GM21786 (cell line): ENCODE data around the gene ZNF440.
"Not testable (repeated sequence)": the region's sequence is repeated elsewhere in the genome, so short reads cannot be mapped to it uniquely, and the experiment has no call there.

Source experiments
- ATAC-seq: cut with Tn5 transposase; IDR thresholded peaks from one replicate; pipeline ENCODE4 v1.9.1; 2021; ENCODE audit not compliant: unreplicated experiment

ZNF440 gene

DNA sequence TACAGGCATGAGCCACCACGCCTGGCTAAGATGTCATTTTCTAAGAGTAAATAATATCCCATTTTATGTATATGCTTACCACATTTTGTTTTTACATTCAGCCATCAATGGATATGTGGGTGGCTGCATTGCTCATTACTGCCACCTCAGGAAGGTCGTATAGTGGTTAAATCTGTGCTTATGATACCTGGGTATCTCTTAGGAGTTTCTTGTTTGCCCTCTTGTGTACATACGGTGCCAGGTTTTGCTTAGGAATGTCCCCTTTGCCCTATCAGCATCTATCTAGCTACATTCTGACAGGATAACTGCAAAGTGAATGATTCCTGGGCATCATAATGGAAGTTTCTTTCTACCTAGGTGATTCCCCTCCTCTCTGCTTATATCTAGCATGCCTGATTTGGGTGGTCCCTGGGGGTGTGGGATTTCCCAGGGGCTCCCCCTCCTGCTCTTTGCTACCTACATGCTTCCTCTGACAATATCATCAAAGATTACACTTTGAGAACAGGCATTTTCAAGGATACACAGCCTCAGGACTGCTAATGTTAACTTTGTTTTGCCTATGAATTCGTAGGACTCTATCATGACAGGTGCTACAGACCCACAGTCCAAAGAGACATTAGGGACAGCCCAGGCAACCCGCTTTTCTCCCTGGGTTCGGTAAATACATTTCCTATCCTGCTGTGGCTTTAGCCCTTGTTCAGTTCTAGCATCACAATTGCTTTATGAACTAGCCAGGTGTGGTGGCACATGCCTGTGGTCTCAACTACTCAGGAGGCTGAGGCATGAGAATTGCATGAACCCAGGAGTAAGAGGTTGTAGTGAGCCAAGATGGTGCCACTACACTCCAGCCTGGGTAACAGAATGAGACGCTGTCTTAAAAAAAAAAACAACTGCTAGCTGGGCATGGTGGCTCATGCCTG lies 15.1 kb downstream of the ZNF440 start:
- ATAC-seq: not testable (repeated sequence)

- no peak for ATAC-seq
Measured at GRCh38 chr19:11832253-11832912, 18.3 kb downstream of the ZNF440 start.

DNA sequence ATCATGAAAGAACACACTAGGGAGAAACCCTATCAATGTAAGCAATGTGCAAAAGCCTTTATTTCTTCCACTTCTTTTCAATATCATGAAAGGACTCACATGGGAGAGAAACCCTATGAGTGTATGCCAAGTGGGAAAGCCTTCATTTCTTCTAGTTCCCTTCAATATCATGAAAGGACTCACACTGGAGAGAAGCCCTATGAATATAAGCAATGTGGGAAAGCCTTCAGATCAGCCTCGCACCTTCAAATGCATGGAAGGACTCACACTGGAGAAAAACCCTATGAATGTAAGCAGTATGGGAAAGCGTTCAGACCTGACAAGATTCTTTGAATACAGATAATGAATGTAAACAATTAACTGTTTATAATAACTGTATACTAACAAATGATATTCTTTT lies 19.5 kb downstream of the ZNF440 start:
- no peak for ATAC-seq

DNA sequence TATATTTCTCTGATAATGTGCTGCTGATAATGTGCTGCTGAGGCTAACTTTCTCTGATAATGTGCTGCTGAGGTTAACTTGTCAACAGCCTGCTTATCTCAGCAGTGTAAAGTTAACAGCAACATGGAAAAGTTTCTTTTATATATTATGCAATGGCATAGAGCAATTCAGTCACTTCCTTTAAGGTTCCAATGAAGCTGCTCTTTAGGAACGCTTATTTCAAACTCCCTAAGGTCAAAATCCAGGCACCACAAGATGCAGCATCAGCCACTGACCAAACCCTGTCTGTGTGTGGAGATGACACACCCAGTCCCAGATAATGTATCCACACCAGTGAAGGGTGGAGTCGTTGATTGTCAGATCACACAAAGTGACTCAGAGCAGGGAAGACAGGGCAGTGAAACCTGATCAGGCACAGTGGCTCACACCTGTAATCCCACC lies 21.6 kb downstream of the ZNF440 start:
- ATAC-seq: not testable (repeated sequence)

- ATAC-seq: no peak
Measured at GRCh38 chr19:11843722-11844121, 29.6 kb downstream of the ZNF440 start.

DNA sequence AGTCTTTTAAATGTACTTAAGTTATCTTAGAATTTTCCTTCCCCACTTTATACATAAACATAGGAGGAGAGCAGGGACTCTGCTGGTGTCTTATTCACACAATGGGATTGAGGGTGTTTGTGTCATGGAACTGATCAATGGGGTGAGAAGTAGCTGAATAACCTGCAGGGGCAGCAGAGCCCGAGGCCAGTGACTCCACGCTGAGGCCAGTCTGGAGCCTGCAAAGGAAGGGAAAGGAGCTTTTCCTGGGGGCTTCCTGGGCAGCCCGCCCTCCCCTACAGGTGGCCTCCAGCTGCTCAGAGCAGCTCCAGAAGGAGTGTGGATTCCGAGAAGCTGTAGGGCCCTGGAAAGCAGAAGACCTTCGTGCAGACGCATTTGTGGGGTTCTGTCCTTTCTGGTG lies 33.5 kb downstream of the ZNF440 start:
- not testable (repeated sequence) for ATAC-seq

DNA sequence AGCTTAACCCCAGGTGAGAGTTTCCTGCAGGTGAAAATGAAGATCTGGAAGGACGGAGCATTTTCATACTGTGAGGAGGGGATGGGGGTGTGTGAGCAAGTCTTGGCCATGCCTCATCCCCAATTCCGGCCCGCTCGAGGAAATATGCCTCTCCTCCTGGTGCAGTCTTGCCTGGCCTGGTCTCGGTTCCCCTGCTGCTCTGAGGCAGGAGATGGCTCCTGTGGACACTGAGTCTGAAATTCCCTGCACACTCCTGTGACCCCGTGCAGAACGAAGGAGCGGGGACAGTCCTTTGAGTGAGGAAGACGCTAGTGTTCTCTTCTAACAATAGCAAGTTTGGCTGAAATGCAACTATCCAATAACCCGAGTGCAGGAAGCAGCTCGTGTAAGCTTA lies 34.1 kb downstream of the ZNF440 start:
- ATAC-seq: no peak

DNA sequence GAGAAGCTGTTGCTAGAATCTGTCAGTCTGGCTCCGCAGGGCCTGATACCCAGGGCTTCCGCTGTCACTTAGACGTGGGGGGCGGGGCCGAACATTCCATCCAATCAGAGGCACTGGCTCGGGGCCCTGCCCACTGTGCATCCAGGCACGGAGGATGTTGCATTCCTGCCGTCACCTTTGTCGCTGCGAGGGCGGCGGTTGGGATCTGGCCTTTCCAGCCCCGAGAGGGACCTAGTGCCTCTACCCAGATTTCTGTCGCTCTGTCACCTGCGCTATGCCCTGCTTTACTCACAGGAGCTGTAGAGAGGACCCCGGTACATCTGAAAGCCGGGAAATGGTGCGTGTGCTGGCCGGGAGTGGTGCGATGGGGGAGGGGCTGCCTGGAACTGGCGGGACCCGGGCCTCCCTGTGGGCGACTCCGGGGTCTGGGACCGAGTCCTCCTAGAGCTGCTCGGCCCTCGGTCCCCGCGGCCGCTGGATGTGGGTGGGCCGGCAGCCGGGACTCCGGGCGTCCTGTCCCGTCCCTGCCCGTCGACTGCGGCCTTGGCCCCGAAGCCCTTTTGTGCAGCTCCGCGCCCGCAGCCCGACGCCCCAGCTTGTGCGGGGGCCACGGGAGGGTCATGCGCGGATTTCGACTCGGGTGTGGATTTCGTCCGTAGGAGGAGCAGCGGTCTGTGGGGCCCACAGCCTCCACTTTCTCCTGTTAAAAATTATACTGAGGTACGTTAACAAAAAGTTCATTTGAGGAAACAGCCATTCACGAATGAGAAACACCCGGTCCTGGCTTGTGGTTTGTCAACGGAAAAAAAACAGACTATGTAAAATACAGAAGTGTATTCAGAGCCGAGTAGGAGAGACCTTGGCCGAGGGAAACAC lies 34.8 kb downstream of the ZNF440 start, which contains the start of gene ZNF439:
ZNF439 (plus strand) TSS at position 133 of the 876 bp plus-strand sequence; CDS start at position 275, 142 bp downstream.
- peak; percentile 82 for ATAC-seq

DNA sequence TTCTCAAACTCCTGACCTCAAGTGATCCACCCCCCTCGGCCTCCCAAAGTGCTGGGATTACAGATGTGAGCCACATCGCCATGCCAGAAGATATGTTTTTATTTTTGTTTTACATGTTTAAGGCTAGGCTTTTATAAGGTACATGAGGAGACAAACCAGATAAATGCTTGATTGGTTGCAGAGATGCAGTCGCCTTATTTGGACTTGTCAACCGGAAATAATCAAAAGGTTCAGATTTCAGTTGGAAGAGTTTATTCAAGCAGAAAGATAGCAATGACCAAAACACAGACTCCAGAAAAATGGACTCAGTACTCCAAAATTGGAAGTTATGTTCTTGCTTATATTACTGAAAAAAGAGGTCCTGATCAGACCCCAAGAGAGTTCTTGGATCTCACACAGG lies 36.2 kb downstream of the ZNF440 start:
- not testable (repeated sequence) for ATAC-seq

DNA sequence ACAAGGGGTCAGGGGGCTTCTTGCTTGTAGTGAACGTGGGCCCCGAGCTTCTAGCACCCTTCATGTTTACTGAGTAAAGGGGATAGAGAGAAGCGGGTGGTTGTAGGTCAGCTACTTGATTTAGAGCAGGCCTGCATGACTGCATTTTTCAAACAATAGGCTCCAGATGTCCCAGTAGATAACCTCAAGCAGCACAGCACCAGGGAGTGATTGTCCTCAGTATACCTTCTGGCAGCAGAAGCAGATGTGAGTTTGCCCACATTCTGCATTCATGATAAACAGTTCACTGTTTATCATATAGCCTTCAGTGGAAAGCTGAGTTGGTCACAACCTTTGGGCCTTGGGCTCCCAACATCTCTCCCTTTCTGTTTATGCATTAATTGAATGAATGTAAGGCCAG lies 39.3 kb downstream of the ZNF440 start:
- no peak for ATAC-seq

DNA sequence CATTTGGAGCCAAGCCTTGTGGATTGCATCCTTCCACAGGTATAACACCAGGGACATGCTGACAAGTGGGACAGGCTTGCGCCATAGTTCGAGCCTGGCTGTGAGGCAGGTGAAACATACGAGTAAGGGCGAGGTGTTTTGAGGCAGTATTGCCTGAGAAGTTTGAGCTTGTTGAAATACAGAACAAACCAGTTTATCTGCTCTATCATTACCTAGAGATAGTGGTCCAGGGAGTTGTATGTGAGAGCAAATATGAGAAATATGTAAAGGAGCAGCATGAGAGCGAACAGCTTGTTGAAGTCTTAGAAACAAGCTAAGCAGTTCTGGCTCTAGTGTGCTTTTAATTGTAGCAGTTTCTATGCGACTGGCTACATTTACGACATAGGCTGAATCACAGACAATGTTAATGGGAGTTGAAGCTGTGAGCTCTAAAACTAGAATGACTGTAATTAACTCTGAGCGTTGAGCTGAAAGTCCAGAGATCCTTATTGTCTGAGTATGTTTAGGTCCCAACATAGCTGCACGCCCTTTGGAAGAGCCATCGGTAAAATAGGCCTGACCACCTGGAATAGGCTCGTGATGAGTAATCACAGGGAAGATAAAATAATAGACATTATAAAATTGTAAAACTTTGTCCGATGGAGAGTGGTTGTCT lies 42.6 kb downstream of the ZNF440 start:
- no peak for ATAC-seq

- no peak for ATAC-seq
Measured at GRCh38 chr19:11860721-11861120, 46.6 kb downstream of the ZNF440 start.

DNA sequence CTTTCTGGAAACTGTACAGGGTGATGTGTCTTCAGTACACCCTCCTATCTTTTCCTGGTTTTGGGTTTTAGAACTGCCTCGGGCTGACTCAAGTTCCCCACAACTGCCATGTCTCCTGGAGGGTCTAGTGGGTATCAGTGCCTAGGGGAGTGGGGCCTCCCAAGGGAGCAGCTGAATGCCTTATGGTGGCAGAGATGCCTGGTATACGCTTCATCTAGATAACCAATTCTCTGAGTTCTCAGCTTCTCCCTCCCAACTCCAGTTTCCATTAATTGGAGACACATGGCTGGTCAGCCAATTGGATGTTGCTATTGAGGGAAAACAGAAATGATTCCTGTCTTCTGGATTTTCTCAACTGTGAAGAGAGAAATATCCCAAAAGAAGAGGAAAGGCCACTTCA lies 47.2 kb downstream of the ZNF440 start:
- no peak for ATAC-seq

- not testable (repeated sequence) for ATAC-seq
Measured at GRCh38 chr19:11867766-11868165, 53.7 kb downstream of the ZNF440 start.

- no peak for ATAC-seq
Measured at GRCh38 chr19:11868188-11868587, 54.1 kb downstream of the ZNF440 start.

DNA sequence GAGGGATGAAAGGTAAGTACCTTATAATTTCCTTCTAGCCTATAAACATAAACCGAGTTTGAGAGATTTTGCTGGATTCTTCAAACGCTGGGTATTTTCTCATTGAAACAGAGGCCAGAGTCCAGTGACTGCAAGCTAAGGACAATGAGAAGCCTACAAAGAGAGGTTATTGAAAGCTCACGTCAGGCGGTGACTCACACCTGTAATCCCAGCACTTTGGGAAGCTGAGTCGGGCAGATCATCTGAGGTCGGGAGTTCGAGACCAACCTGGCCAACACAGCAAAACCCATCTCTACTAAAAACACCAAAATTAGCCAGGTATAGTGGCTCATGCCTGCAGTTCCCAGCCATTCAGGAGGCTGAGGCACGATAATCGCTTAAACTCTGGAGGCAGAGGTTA lies 58.6 kb downstream of the ZNF440 start:
- ATAC-seq: no peak

GRCh38 chr19:11873762-11874161 lies 59.7 kb downstream of the ZNF440 start:
- no peak for ATAC-seq

DNA sequence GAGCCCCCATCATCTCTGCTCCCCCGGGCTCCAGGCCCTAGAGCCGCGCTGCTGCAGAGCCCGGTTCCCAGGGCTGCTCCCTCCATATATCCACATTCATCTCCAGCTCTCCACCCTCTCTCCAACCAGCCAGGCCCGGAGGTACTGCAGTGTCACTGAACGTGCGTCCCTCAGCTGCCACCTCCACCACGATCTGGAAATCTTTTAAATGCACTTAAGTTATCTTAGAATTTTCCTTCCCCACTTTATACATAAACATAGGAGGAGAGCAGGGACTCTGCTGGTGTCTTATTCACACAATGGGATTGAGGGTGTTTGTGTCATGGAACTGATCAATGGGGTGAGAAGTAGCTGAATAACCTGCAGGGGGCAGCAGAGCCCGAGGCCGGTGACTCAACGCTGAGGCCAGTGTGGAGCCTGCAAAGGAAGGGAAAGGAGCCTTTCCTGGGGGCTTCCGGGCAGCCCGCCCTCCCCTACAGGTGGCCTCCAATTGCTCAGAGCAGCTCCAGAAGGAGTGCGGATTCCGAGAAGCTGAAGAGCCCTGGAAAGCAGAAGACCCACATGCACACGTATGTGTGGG lies 65.7 kb downstream of the ZNF440 start:
- ATAC-seq: not testable (repeated sequence)

DNA sequence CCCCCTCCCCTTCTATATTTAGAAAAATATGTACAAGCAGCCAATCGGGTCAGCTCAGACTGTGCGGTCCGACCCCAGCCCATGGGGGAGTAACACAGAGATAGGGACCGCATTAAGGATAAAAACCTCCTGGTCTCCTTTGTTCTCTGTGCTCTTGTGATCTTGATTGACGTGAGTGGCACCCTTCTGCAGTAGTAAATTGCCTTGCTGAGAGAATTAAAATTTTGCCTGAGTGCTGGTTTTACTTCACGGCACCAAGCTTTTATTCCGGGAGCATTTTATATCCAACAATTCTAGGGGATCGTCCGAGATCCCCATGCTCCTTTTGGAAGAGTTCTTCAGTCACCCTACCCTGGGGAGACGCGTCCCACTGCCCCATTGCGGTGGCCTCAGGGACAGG lies 66.5 kb downstream of the ZNF440 start:
- ATAC-seq: no peak

GRCh38 chr19:11881151-11881800 lies 67.2 kb downstream of the ZNF440 start:
- ATAC-seq: no peak
